Thyroid gland (tissue), 4 donors: ENCODE measurements around the gene OR4E1. TPM values are rescaled to one million over a fixed set of nuclear protein-coding genes. Genes with fewer than 3 reads are reported as not detected.
"Not testable (repeated sequence)": the region's sequence is repeated elsewhere in the genome, so short reads cannot be mapped to it uniquely, and the experiment has no call there.

Experiments used
- DNase-seq, 2 donors: peaks; one replicate each; pipeline ENCODE4 v3.0.0-alpha.2; 2019
- H3K27ac ChIP-seq, 3 donors: fragments of 200-600 bp; sonication (generic); 1 replicate in 2 of 3; 2 replicates in 1 of 3; pipeline ENCODE4 v1.5.1; 2016 to 2019; ENCODE audit warnings: mild to moderate bottlenecking in 1 of 3, moderate library complexity in 1 of 3
- H3K27me3 ChIP-seq: fragments of 200-600 bp; sonication (generic); one replicate; pipeline ENCODE4 v1.5.1; 2019
- H3K36me3 ChIP-seq, 2 donors: fragments of 200-600 bp; sonication (generic); one replicate each; pipeline ENCODE4 v1.5.1; 2016 to 2019
- H3K4me1 ChIP-seq, 2 donors: fragments of 200-600 bp; sonication (generic); one replicate each; pipeline ENCODE4 v1.5.1; 2017 to 2019
- H3K4me3 ChIP-seq, 3 donors: fragments of 200-600 bp; sonication (generic); replicated peaks in 1 of 3; 1 replicate in 2 of 3; 2 replicates in 1 of 3; pipeline ENCODE4 v1.5.1; 2016; ENCODE audit warnings: mild to moderate bottlenecking in 1 of 3
- H3K9me3 ChIP-seq: fragments of 200-600 bp; sonication (generic); one replicate; pipeline ENCODE4 v1.5.1; 2017
- CTCF ChIP-seq, 6 experiments: fragments of 200-600 bp in 3 of 6; fragments of 450-650 bp in 3 of 6; sonication (generic) in 3 of 6; IDR thresholded peaks; one replicate each; pipeline ENCODE4 v1.5.1; 2016 to 2019; ENCODE audit warnings: antibody characterized with exemption in 6 of 6, mild to moderate bottlenecking in 2 of 6, inconsistent platforms in 1 of 6, moderate library complexity in 1 of 6
- POLR2A ChIP-seq, 2 donors: fragments of 450-650 bp; IDR thresholded peaks; one replicate each; pipeline ENCODE4 v1.6.1; 2017; ENCODE audit warnings: antibody characterized with exemption in 2 of 2, mild to moderate bottlenecking in 2 of 2, moderate library complexity in 1 of 2
- WGBS, 2 donors: methylation state at CpG; one replicate each; pipeline ENCODE4 v1.1.5; 2017; 5-methylcytosine and 5-hydroxymethylcytosine counted together
- intact Hi-C: fragments of 100-400 bp; cut with DNase I; formaldehyde crosslinking; loops from one replicate; pipeline ENCODE4 v1.15.1; 2023
- total RNA-seq, 4 donors: library from RNA; depleted of rRNA; stranded (reverse); fragments of >200 nt; gene quantifications; one replicate each; pipeline ENCODE4 v1.2.3, GENCODE V29; 2016

The OR4E1 gene
- total RNA-seq, 4 donors from 2014 or later, result not detected

DNA sequence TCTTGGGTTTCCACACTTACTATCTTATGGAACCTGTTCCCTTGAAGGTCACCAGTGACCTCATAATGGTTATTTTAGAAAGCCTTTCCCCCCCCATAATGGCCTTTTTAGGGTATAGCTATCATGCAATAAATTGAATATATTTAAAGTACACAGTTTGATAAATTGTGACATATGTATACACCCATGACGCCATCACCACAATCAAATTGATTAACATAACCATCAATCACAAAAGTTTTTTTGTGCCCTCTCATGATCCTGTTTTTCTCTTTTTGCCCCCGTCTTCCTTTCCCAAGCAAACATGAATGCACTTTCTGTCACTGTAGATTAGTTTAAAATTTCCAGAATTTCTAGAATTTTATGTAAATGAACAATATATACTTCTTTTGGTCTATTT, 28.7 kb upstream of the OR4E1 start:
- 82 to 86% methylated on average over 2 of the region's 2 CpGs for WGBS, 2 donors
- intact Hi-C loops, result no loop called here
- no peak for DNase-seq
- no peak overlapping the region for H3K27ac ChIP-seq
- no peak overlapping the region for H3K4me3 ChIP-seq
- TF ChIP-seq CTCF (IDR thresholded peaks at IDR 0.05) (no peak), POLR2A (IDR thresholded peaks at IDR 0.05) (no peak)
- H3K36me3 ChIP-seq, result no peaks in the 10 kb centered on the region
- no peaks in the 10 kb centered on the region for H3K27me3 ChIP-seq
- no peaks in the 10 kb centered on the region for H3K4me1 ChIP-seq
- H3K9me3 ChIP-seq, result no peaks in the 10 kb centered on the region

GRCh38 chr14:21699551-21699950, 25.9 kb upstream of the OR4E1 start:
- Histone ChIP-seq H3K4me1 (no peaks in the 10 kb centered on the region), H3K4me3 (no peak overlapping the region), H3K27ac (no peak overlapping the region), H3K9me3 (no peaks in the 10 kb centered on the region), H3K36me3 (no peaks in the 10 kb centered on the region), H3K27me3 (no peaks in the 10 kb centered on the region)
- intact Hi-C loops, result no loop called here
- no peak for TF ChIP-seq POLR2A (IDR thresholded peaks at IDR 0.05)
- no peak for TF ChIP-seq CTCF (IDR thresholded peaks at IDR 0.05)
- no peak for DNase-seq
- WGBS, 2 donors, result 88 to 96% methylated on average over 2 of the region's 2 CpGs

- H3K36me3 ChIP-seq, DNase-seq, H3K9me3 ChIP-seq, H3K27me3 ChIP-seq, H3K27ac ChIP-seq, intact Hi-C loops, H3K4me1 ChIP-seq, H3K4me3 ChIP-seq: not testable (repeated sequence)
- WGBS, 2 donors, result 65 to 84% methylated on average over 3 of the region's 3 CpGs
Observed at GRCh38 chr14:21698538-21698937, 24.9 kb upstream of the OR4E1 start.

DNA sequence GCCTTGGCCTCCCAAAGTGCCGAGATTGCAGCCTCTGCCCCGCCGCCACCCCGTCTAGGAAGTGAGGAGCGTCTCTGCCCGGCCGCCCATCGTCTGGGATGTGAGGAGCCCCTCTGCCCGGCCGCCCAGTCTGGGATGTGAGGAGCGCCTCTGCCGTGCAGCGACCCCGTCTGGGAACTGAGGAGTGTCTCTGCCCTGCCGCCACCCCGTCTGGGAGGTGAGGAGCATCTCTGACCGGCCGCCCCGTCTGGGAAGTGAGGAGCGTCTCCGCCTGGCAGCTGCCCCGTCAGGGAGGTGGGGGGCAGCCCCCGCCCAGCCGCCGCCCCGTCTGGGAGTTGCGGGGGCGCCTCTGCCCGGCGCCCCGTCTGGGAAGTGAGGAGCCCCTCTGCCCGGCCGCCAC, 24.0 kb upstream of the OR4E1 start:
- H3K9me3 ChIP-seq, DNase-seq, H3K4me3 ChIP-seq, H3K36me3 ChIP-seq, H3K27me3 ChIP-seq, intact Hi-C loops, H3K4me1 ChIP-seq, H3K27ac ChIP-seq: not testable (repeated sequence)
- 93 to 95% methylated on average over 17 to 18 of the region's 33 CpGs for WGBS, 2 donors

DNA sequence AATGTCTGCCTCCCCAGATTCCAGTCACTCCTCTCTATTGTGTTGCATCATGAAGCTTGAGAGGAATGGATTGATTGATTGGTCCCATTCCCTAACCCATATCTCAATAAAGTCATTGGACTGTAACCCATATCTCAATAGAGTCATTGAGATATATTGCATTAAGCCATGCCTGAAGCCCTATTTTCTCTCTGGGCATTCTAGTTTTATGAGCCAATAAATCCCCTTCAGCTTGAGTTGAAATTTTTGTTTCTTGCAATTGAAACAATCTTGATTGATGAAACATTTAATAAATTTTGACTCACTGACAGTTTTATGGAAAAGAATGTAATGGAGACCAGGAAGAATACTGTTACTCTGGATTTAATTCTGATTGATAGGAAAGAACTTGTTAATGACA, 20.8 kb upstream of the OR4E1 start:
- Histone ChIP-seq H3K4me1 (no peaks in the 10 kb centered on the region), H3K4me3 (no peak overlapping the region), H3K27me3 (no peaks in the 10 kb centered on the region), H3K36me3 (no peaks in the 10 kb centered on the region), H3K27ac (no peak overlapping the region), H3K9me3 (no peaks in the 10 kb centered on the region)
- TF ChIP-seq CTCF (IDR thresholded peaks at IDR 0.05) (no peak), POLR2A (IDR thresholded peaks at IDR 0.05) (no peak)
- intact Hi-C loops, result no loop called here
- DNase-seq, result no peak

- H3K36me3 ChIP-seq, result no peaks in the 10 kb centered on the region
- no peaks in the 10 kb centered on the region for H3K9me3 ChIP-seq
- H3K27me3 ChIP-seq, result no peaks in the 10 kb centered on the region
- H3K27ac ChIP-seq, result no peak overlapping the region
- no peak overlapping the region for H3K4me3 ChIP-seq
- DNase-seq, result no peak
- TF ChIP-seq CTCF (IDR thresholded peaks at IDR 0.05) (no peak), POLR2A (IDR thresholded peaks at IDR 0.05) (no peak)
- intact Hi-C loops, result no loop called here
- 87 to 92% methylated on average over 2 of the region's 2 CpGs for WGBS, 2 donors
- no peaks in the 10 kb centered on the region for H3K4me1 ChIP-seq
Observed at GRCh38 chr14:21686468-21686867, 12.8 kb upstream of the OR4E1 start.
